ENCODE data around the gene TLE2. TPM values are rescaled to one million over a fixed set of nuclear protein-coding genes. Genes with fewer than 3 reads are reported as not detected.

The TLE2 gene
- total and polyA plus RNA-seq, 5 donors from 2014 or later: 3.1 to 9.3 (median 4.2) TPM

- no peak for ATAC-seq (ENCODE audit: low read depth in 2 of 2)
Measured at GRCh38 chr19:3007975-3008374, 21.1 kb downstream of the TLE2 start.

GRCh38 chr19:3006075-3006767 lies 22.9 kb downstream of the TLE2 start:
- no peaks in the 10 kb centered on the region for H3K27me3 ChIP-seq (ENCODE audit: control insufficient read depth, insufficient read depth, low read length)

More at GRCh38 chr19:3007975-3008374, 21.1 kb downstream of the TLE2 start:
- no peak for DNase-seq
- Mint-ChIP-seq H3K4me3 (no peak overlapping the region), H3K27ac (peak overlapping the region in 1 of 3 donors; percentile 32), H3K36me3 (no peaks in the 10 kb centered on the region), H3K9me3 (no peaks in the 10 kb centered on the region), H3K27me3 (no peaks in the 10 kb centered on the region), H3K4me1 (no peaks in the 10 kb centered on the region)
- Histone ChIP-seq H3K27ac (ENCODE audit: insufficient read depth, low read length, poor library complexity, severe bottlenecking) (no peak overlapping the region), H3K27me3 (ENCODE audit: control insufficient read depth, insufficient read depth, low read length) (no peaks in the 10 kb centered on the region), H3K9me3 (ENCODE audit: control insufficient read depth in 2 of 2, low read length in 2 of 2) (no peaks in the 10 kb centered on the region), H3K4me3 (ENCODE audit: low read depth, low read length) (no peak overlapping the region), H3K4me1 (ENCODE audit: control insufficient read depth, insufficient read depth, low read length, poor library complexity, severe bottlenecking) (no peaks in the 10 kb centered on the region), H3K36me3 (ENCODE audit: control insufficient read depth, insufficient read depth, low read length) (no peaks in the 10 kb centered on the region)

GRCh38 chr19:3005345-3005744 lies 23.7 kb downstream of the TLE2 start:
- no peaks in the 10 kb centered on the region for H3K27me3 Mint-ChIP-seq
- DNase-seq: no peak
- Histone ChIP-seq H3K4me3 (ENCODE audit: low read depth, low read length) (no peak overlapping the region), H3K27me3 (ENCODE audit: control insufficient read depth, insufficient read depth, low read length) (no peaks in the 10 kb centered on the region), H3K27ac (ENCODE audit: insufficient read depth, low read length, poor library complexity, severe bottlenecking) (no peak overlapping the region), H3K36me3 (ENCODE audit: control insufficient read depth, insufficient read depth, low read length) (no peaks in the 10 kb centered on the region), H3K4me1 (ENCODE audit: control insufficient read depth, insufficient read depth, low read length, poor library complexity, severe bottlenecking) (no peaks in the 10 kb centered on the region), H3K9me3 (ENCODE audit: control insufficient read depth in 2 of 2, low read length in 2 of 2) (no peaks in the 10 kb centered on the region)
- peaks cover 4% of the 10 kb centered on the region for H3K36me3 Mint-ChIP-seq
- no peaks in the 10 kb centered on the region for H3K4me1 Mint-ChIP-seq
- no peaks in the 10 kb centered on the region for H3K9me3 Mint-ChIP-seq
- no peak for ATAC-seq (ENCODE audit: low read depth in 2 of 2)
- no peak overlapping the region for H3K4me3 Mint-ChIP-seq
- peak overlapping the region in 1 of 3 donors; percentile 48 for H3K27ac Mint-ChIP-seq

More at GRCh38 chr19:3006075-3006767, 22.9 kb downstream of the TLE2 start:
- no peak overlapping the region for H3K27ac ChIP-seq (ENCODE audit: insufficient read depth, low read length, poor library complexity, severe bottlenecking)
- no peak overlapping the region for H3K4me3 ChIP-seq (ENCODE audit: low read depth, low read length)
- no peaks in the 10 kb centered on the region for H3K4me1 ChIP-seq (ENCODE audit: control insufficient read depth, insufficient read depth, low read length, poor library complexity, severe bottlenecking)
- no peaks in the 10 kb centered on the region for H3K9me3 Mint-ChIP-seq
- DNase-seq (no peak), ATAC-seq (ENCODE audit: low read depth in 2 of 2) (no peak)
- H3K27me3 Mint-ChIP-seq: no peaks in the 10 kb centered on the region
- no peaks in the 10 kb centered on the region for H3K4me1 Mint-ChIP-seq
- peaks cover 4% of the 10 kb centered on the region for H3K36me3 Mint-ChIP-seq
- H3K27ac Mint-ChIP-seq: no peak overlapping the region
- H3K36me3 ChIP-seq (ENCODE audit: control insufficient read depth, insufficient read depth, low read length): no peaks in the 10 kb centered on the region
- no peaks in the 10 kb centered on the region for H3K9me3 ChIP-seq (ENCODE audit: control insufficient read depth in 2 of 2, low read length in 2 of 2)
- no peak overlapping the region for H3K4me3 Mint-ChIP-seq

GRCh38 chr19:3004522-3004921 lies 24.6 kb downstream of the TLE2 start:
- DNase-seq: no peak
- Histone ChIP-seq H3K4me3 (ENCODE audit: low read depth, low read length) (no peak overlapping the region), H3K9me3 (ENCODE audit: control insufficient read depth in 2 of 2, low read length in 2 of 2) (no peaks in the 10 kb centered on the region), H3K36me3 (ENCODE audit: control insufficient read depth, insufficient read depth, low read length) (no peaks in the 10 kb centered on the region), H3K27ac (ENCODE audit: insufficient read depth, low read length, poor library complexity, severe bottlenecking) (no peak overlapping the region), H3K4me1 (ENCODE audit: control insufficient read depth, insufficient read depth, low read length, poor library complexity, severe bottlenecking) (no peaks in the 10 kb centered on the region), H3K27me3 (ENCODE audit: control insufficient read depth, insufficient read depth, low read length) (no peaks in the 10 kb centered on the region)
- no peak for ATAC-seq (ENCODE audit: low read depth in 2 of 2)
- no peaks in the 10 kb centered on the region for H3K4me1 Mint-ChIP-seq
- H3K9me3 Mint-ChIP-seq: no peaks in the 10 kb centered on the region
- peaks cover 4% of the 10 kb centered on the region for H3K36me3 Mint-ChIP-seq
- no peak overlapping the region for H3K4me3 Mint-ChIP-seq
- H3K27ac Mint-ChIP-seq: peak overlapping the region in 1 of 3 donors; percentile 32
- H3K27me3 Mint-ChIP-seq: no peaks in the 10 kb centered on the region

GRCh38 chr19:3003046-3003445 lies 26.0 kb downstream of the TLE2 start:
- Histone ChIP-seq H3K27me3 (ENCODE audit: control insufficient read depth, insufficient read depth, low read length) (no peaks in the 10 kb centered on the region), H3K36me3 (ENCODE audit: control insufficient read depth, insufficient read depth, low read length) (no peaks in the 10 kb centered on the region), H3K27ac (ENCODE audit: insufficient read depth, low read length, poor library complexity, severe bottlenecking) (no peak overlapping the region), H3K9me3 (ENCODE audit: control insufficient read depth in 2 of 2, low read length in 2 of 2) (no peaks in the 10 kb centered on the region), H3K4me1 (ENCODE audit: control insufficient read depth, insufficient read depth, low read length, poor library complexity, severe bottlenecking) (no peaks in the 10 kb centered on the region), H3K4me3 (ENCODE audit: low read depth, low read length) (no peak overlapping the region)
- DNase-seq: no peak
- H3K27me3 Mint-ChIP-seq: no peaks in the 10 kb centered on the region
- no peaks in the 10 kb centered on the region for H3K9me3 Mint-ChIP-seq
- no peaks in the 10 kb centered on the region for H3K4me1 Mint-ChIP-seq
- H3K4me3 Mint-ChIP-seq: no peak overlapping the region
- ATAC-seq (ENCODE audit: low read depth in 2 of 2): no peak
- H3K36me3 Mint-ChIP-seq: peaks cover 8% of the 10 kb centered on the region
- H3K27ac Mint-ChIP-seq: no peak overlapping the region

GRCh38 chr19:3001235-3001800 lies 27.8 kb downstream of the TLE2 start:
- no peak for ATAC-seq (ENCODE audit: low read depth in 2 of 2)
- no peaks in the 10 kb centered on the region for H3K27me3 ChIP-seq (ENCODE audit: control insufficient read depth, insufficient read depth, low read length)
- Mint-ChIP-seq H3K4me1 (no peaks in the 10 kb centered on the region), H3K27me3 (no peaks in the 10 kb centered on the region), H3K4me3 (no peak overlapping the region), H3K27ac (no peak overlapping the region), H3K9me3 (no peaks in the 10 kb centered on the region), H3K36me3 (peaks cover 14% of the 10 kb centered on the region)
- no peak for DNase-seq
- no peaks in the 10 kb centered on the region for H3K9me3 ChIP-seq (ENCODE audit: control insufficient read depth in 2 of 2, low read length in 2 of 2)
- no peaks in the 10 kb centered on the region for H3K36me3 ChIP-seq (ENCODE audit: control insufficient read depth, insufficient read depth, low read length)
- no peak overlapping the region for H3K4me3 ChIP-seq (ENCODE audit: low read depth, low read length)
- H3K27ac ChIP-seq (ENCODE audit: insufficient read depth, low read length, poor library complexity, severe bottlenecking): no peak overlapping the region
- no peaks in the 10 kb centered on the region for H3K4me1 ChIP-seq (ENCODE audit: control insufficient read depth, insufficient read depth, low read length, poor library complexity, severe bottlenecking)

GRCh38 chr19:2998642-2999041 lies 30.4 kb downstream of the TLE2 start:
- H3K27ac ChIP-seq (ENCODE audit: insufficient read depth, low read length, poor library complexity, severe bottlenecking): no peak overlapping the region
- Mint-ChIP-seq H3K27ac (no peak overlapping the region), H3K27me3 (no peaks in the 10 kb centered on the region), H3K9me3 (peaks cover 0 to 1% (median 0%) of the 10 kb centered on the region in 7 donors), H3K36me3 (peaks cover 14% of the 10 kb centered on the region), H3K4me1 (no peaks in the 10 kb centered on the region), H3K4me3 (no peak overlapping the region)
- DNase-seq (no peak), ATAC-seq (ENCODE audit: low read depth in 2 of 2) (no peak)
- H3K4me3 ChIP-seq (ENCODE audit: low read depth, low read length): no peak overlapping the region
- H3K36me3 ChIP-seq (ENCODE audit: control insufficient read depth, insufficient read depth, low read length): no peaks in the 10 kb centered on the region
- H3K9me3 ChIP-seq (ENCODE audit: control insufficient read depth in 2 of 2, low read length in 2 of 2): no peaks in the 10 kb centered on the region
- H3K4me1 ChIP-seq (ENCODE audit: control insufficient read depth, insufficient read depth, low read length, poor library complexity, severe bottlenecking): no peaks in the 10 kb centered on the region
- no peaks in the 10 kb centered on the region for H3K27me3 ChIP-seq (ENCODE audit: control insufficient read depth, insufficient read depth, low read length)

GRCh38 chr19:2997720-2998119 lies 31.4 kb downstream of the TLE2 start:
- no peaks in the 10 kb centered on the region for H3K27me3 ChIP-seq (ENCODE audit: control insufficient read depth, insufficient read depth, low read length)
- peaks cover 0 to 1% (median 0%) of the 10 kb centered on the region in 7 donors for H3K9me3 Mint-ChIP-seq
- H3K36me3 Mint-ChIP-seq: peaks cover 14% of the 10 kb centered on the region
- H3K4me1 Mint-ChIP-seq: no peaks in the 10 kb centered on the region
- H3K27me3 Mint-ChIP-seq: no peaks in the 10 kb centered on the region
- DNase-seq: no peak
- no peak overlapping the region for H3K4me3 Mint-ChIP-seq
- H3K36me3 ChIP-seq (ENCODE audit: control insufficient read depth, insufficient read depth, low read length): no peaks in the 10 kb centered on the region
- H3K27ac Mint-ChIP-seq: no peak overlapping the region
- no peak overlapping the region for H3K27ac ChIP-seq (ENCODE audit: insufficient read depth, low read length, poor library complexity, severe bottlenecking)
- no peaks in the 10 kb centered on the region for H3K4me1 ChIP-seq (ENCODE audit: control insufficient read depth, insufficient read depth, low read length, poor library complexity, severe bottlenecking)
- no peaks in the 10 kb centered on the region for H3K9me3 ChIP-seq (ENCODE audit: control insufficient read depth in 2 of 2, low read length in 2 of 2)
- no peak overlapping the region for H3K4me3 ChIP-seq (ENCODE audit: low read depth, low read length)
- no peak for ATAC-seq (ENCODE audit: low read depth in 2 of 2)

Data from CD4-positive, CD25-positive, alpha-beta regulatory T cell (primary cell).